ENCODE data around the gene YKT6. TPM values are rescaled to one million over a fixed set of nuclear protein-coding genes. Genes with fewer than 3 reads are reported as not detected.

The YKT6 gene
- total RNA-seq, 4 donors from 2014 or later: 12.4 to 85.3 (median 49.4) TPM

DNA sequence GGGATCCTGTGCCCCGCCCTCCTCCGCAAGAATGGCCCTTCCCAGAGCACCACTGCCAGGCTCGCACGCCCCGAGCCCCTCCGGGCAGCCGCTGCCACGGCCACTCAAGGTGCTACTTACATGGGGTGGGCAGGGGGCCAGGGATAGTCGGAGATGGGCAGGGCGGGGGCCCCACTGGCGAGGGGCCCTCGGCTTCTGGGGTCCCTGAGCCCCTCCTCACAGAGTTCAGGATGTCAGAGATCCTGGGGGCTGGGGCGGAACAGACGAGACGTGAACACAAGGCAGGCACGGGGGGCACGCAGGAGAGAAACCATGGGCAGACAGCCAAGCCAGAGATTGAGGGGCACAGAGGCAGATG, 25.6 kb downstream of the YKT6 start:
- Histone ChIP-seq H3K27ac (no peak overlapping the region), H3K36me3 (no peaks in the 10 kb centered on the region), H3K4me3 (no peak overlapping the region), H3K4me1 (no peaks in the 10 kb centered on the region), H3K27me3 (peaks cover 0 to 4% of the 10 kb centered on the region in 2 donors), H3K9me3 (no peaks in the 10 kb centered on the region)
- TF ChIP-seq POLR2A (IDR thresholded peaks at IDR 0.05): no peak
- TF ChIP-seq, protein P1, sequence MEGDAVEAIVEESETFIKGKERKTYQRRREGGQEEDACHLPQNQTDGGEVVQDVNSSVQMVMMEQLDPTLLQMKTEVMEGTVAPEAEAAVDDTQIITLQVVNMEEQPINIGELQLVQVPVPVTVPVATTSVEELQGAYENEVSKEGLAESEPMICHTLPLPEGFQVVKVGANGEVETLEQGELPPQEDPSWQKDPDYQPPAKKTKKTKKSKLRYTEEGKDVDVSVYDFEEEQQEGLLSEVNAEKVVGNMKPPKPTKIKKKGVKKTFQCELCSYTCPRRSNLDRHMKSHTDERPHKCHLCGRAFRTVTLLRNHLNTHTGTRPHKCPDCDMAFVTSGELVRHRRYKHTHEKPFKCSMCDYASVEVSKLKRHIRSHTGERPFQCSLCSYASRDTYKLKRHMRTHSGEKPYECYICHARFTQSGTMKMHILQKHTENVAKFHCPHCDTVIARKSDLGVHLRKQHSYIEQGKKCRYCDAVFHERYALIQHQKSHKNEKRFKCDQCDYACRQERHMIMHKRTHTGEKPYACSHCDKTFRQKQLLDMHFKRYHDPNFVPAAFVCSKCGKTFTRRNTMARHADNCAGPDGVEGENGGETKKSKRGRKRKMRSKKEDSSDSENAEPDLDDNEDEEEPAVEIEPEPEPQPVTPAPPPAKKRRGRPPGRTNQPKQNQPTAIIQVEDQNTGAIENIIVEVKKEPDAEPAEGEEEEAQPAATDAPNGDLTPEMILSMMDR (IDR thresholded peaks at IDR 0.05): no peak
- no peak for DNase-seq
- intact Hi-C loops (cut with DNase I; ENCODE audit: low total_unique reads): no loop called here

DNA sequence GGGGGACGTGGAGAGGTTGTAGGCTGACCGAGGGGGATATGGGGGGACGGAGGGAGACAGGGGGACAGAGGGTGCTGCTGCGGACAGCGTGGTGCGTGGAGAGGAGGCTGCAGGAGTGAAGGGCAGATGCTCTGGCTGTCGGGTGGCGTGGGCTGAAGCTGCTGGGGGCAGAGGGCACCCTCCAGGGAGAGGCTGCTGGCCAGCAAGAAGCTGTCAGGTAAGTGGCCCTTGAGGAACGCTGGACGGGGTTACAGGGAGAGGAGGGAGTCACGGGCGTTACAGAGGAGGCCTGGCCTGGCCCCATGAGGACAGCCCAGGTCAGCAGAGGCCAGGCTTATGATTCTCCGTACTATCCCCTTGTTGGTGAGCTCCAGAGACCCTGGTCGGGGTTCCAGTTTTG, 27.1 kb downstream of the YKT6 start:
- intact Hi-C loops (cut with DNase I; ENCODE audit: low total_unique reads): no loop called here
- TF ChIP-seq, protein P1 (IDR thresholded peaks at IDR 0.05): no peak
- no peak for TF ChIP-seq POLR2A (IDR thresholded peaks at IDR 0.05)
- H3K27me3 ChIP-seq: peaks cover 0 to 4% of the 10 kb centered on the region in 2 donors
- H3K36me3 ChIP-seq: no peaks in the 10 kb centered on the region
- H3K9me3 ChIP-seq: no peaks in the 10 kb centered on the region
- no peak for DNase-seq
- H3K4me3 ChIP-seq: no peak overlapping the region
- H3K4me1 ChIP-seq: no peaks in the 10 kb centered on the region
- H3K27ac ChIP-seq: no peak overlapping the region

DNA sequence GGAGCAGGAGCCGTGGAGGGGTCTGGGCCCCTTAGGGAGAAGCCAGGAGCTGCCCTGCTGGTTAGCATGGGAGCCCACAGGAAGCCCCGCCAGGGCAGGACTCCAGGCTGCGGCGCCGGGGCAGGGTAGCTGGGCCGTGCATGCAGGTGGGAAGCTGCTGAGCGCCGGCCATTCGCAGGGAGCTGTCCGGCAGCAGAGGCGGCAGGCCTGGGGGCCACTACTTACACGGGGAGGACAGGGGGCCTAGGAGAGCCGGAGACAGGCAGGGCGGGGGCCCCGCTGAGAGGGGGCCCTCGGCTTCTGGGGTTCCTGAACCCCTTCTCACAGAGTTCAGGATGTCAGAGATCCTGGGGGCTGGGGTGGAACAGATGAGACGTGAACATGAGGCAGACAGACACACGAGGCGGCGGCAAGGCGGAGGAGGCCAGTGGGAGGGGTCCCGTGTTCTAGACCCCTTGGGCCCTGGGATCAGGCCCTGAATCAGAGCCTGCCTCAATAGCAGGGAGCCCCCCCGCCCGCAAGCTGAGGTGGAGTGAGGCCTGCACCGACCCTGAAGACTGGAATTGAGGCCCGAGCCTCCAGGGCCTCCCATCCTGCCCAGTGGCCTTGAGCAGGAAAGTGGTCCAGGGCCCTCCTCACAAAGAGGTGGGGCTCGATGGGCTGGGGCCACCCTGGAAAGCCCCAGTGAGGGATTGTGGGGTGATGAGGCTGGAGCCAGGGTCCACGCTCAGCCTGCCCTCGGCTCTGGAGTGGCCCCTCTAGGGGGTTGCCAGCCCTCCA, 28.0 kb downstream of the YKT6 start:
- Histone ChIP-seq H3K36me3 (no peaks in the 10 kb centered on the region), H3K9me3 (no peaks in the 10 kb centered on the region), H3K27me3 (peaks cover 0 to 4% of the 10 kb centered on the region in 2 donors), H3K4me1 (no peaks in the 10 kb centered on the region), H3K27ac (no peak overlapping the region), H3K4me3 (no peak overlapping the region)
- DNase-seq: no peak
- no peak for TF ChIP-seq POLR2A (IDR thresholded peaks at IDR 0.05)
- TF ChIP-seq, protein P1 (IDR thresholded peaks at IDR 0.05): no peak
- intact Hi-C loops (cut with DNase I; ENCODE audit: low total_unique reads): no loop called here

GRCh38 chr7:44229546-44230105, 28.8 kb downstream of the YKT6 start:
- H3K4me3 ChIP-seq: no peak overlapping the region
- no peaks in the 10 kb centered on the region for H3K9me3 ChIP-seq
- no peaks in the 10 kb centered on the region for H3K4me1 ChIP-seq
- DNase-seq: no peak
- no peak for TF ChIP-seq POLR2A (IDR thresholded peaks at IDR 0.05)
- TF ChIP-seq, protein P1 (IDR thresholded peaks at IDR 0.05): no peak
- no peaks in the 10 kb centered on the region for H3K36me3 ChIP-seq
- intact Hi-C loops (cut with DNase I; ENCODE audit: low total_unique reads): no loop called here
- peaks cover 0 to 4% of the 10 kb centered on the region in 2 donors for H3K27me3 ChIP-seq
- H3K27ac ChIP-seq: no peak overlapping the region

GRCh38 chr7:44230286-44230685, 29.5 kb downstream of the YKT6 start:
- Histone ChIP-seq H3K27ac (no peak overlapping the region), H3K4me1 (no peaks in the 10 kb centered on the region), H3K36me3 (no peaks in the 10 kb centered on the region), H3K9me3 (no peaks in the 10 kb centered on the region), H3K4me3 (no peak overlapping the region), H3K27me3 (peaks cover 0 to 4% of the 10 kb centered on the region in 2 donors)
- DNase-seq: no peak
- intact Hi-C loops (cut with DNase I; ENCODE audit: low total_unique reads): no loop called here
- no peak for TF ChIP-seq POLR2A (IDR thresholded peaks at IDR 0.05)
- TF ChIP-seq, protein P1 (IDR thresholded peaks at IDR 0.05): no peak

All from uterus (tissue), 4 donors.